Measurements from ENCODE around the gene PGM1. TPM values are rescaled to one million over a fixed set of nuclear protein-coding genes. Genes with fewer than 3 reads are reported as not detected.

The PGM1 gene
- total and polyA plus RNA-seq, 2 donors (not counting 3 experiments of a cell fraction or from before 2014, with no cell fraction given), result 9.3 to 21.0 TPM

DNA sequence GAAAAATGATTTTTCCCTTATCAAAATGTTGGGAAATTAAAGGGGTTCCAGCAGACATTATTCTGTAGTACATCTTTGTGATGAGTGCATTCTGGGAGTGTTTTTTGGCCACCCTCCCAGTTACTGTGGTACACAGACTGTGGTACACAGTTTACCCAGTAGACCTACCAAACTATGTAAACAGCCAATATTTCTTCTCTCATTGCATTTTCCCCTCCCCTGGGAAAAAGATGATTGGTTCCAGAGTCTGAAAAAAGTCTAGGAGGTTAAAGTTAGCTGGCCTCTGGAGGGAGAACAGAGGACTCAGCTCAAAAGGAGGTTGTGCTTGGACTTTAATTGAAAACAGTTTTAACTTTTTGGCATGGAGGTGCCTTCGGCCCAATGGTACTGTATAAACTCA, 42.5 kb downstream of the PGM1 start:
- no peak overlapping the region for H3K9ac ChIP-seq (replicated peaks; ENCODE audit: extremely low read depth, insufficient read depth, low read length)
- dilution Hi-C loops (cut with MboI; ENCODE audit: extremely low pct_ligation_motif_present, low sequenced_read_pairs), result no loop called here
- H3K27me3 ChIP-seq (ENCODE audit: control insufficient read depth in 2 of 2, insufficient read depth in 2 of 2, low read length in 2 of 2), result no peaks in the 10 kb centered on the region
- no peaks in the 10 kb centered on the region for H3K9me3 ChIP-seq (replicated peaks; ENCODE audit: control insufficient read depth, insufficient read depth, low read length)
- H3K4me2 ChIP-seq (ENCODE audit: insufficient read depth, low read length), result no peak overlapping the region
- ChIA-PET CTCF (interaction anchor here (0.9 kb wide), 2 partner anchors 38 to 56 kb away, joined by 3 read pairs; no protein-coding TSS in a partner anchor), POLR2A (no interaction called here)
- H3K4me3 ChIP-seq (replicated peaks in 1 of 3; ENCODE audit: insufficient read depth in 1 of 3, low read depth in 1 of 3, low read length in 3 of 3), result no peak overlapping the region
- DNase-seq (ENCODE audit: low read depth, low spot score), result no peak
- H3K27ac ChIP-seq (ENCODE audit: insufficient read depth, low read depth, low read length), result no peak overlapping the region
- no peak for FAIRE-seq
- no TSS peak for BruUV-seq (replicated peaks)
- intact Hi-C loops (cut with micrococcal nuclease), result no loop called here
- no peaks in the 10 kb centered on the region for H4K20me1 ChIP-seq (replicated peaks; ENCODE audit: control insufficient read depth, extremely low read depth, insufficient read depth, low read length)
- no peaks in the 10 kb centered on the region for H3K4me1 ChIP-seq (ENCODE audit: control insufficient read depth, extremely low read depth, insufficient read depth, low read length)
- no peaks in the 10 kb centered on the region for H3K9me1 ChIP-seq (replicated peaks; ENCODE audit: control insufficient read depth, extremely low read depth, insufficient read depth, low read length)
- H2AFZ ChIP-seq (ENCODE audit: low read depth, low read length), result no peak overlapping the region
- H3K79me2 ChIP-seq (ENCODE audit: control insufficient read depth, insufficient read depth, low read length), result no peaks in the 10 kb centered on the region
- peaks cover 0 to 2% of the 10 kb centered on the region in 2 experiments for H3K36me3 ChIP-seq (ENCODE audit: control insufficient read depth in 2 of 2, extremely low read depth in 1 of 2, insufficient read depth in 2 of 2, low read length in 2 of 2)
- no peak for TF ChIP-seq JUN (IDR thresholded peaks at IDR 0.05; ENCODE audit: borderline replicate concordance, insufficient read depth, insufficient read length, low read depth)
- TF ChIP-seq MAX (IDR thresholded peaks at IDR 0.05; ENCODE audit: insufficient read depth, insufficient read length), result no peak
- TF ChIP-seq POLR2AphosphoS5 (IDR thresholded peaks at IDR 0.05; ENCODE audit: insufficient read depth, low read depth, low read length), result no peak
- TF ChIP-seq FOS (IDR thresholded peaks at IDR 0.05; ENCODE audit: borderline replicate concordance, insufficient read depth, low read length), result no peak
- TF ChIP-seq MYC (IDR thresholded peaks at IDR 0.05; ENCODE audit: low read depth, low read length), result no peak
- TF ChIP-seq GATA2 (IDR thresholded peaks at IDR 0.05; ENCODE audit: insufficient read depth, insufficient read length, low read depth, low read length), result no peak
- TF ChIP-seq POLR2A (IDR thresholded peaks at IDR 0.05; ENCODE audit: low read depth, low read length), result no peak
- no peak for TF ChIP-seq CTCF (IDR thresholded peaks at IDR 0.05; ENCODE audit: extremely low read depth in 1 of 2, insufficient read depth in 1 of 2, low read depth in 1 of 2, low read length in 2 of 2)
- TF ChIP-seq EZH2 (IDR thresholded peaks at IDR 0.05; ENCODE audit: borderline replicate concordance, low read depth, low read length, severe bottlenecking), result no peak

Measured in endothelial cell of umbilical vein (primary cell).